NCI-H748 (cell line): Measurements from ENCODE around the gene UBE3A.

ENCODE experiments used
- DNase-seq: peaks from one replicate; lab custom pipeline; 2025; ENCODE audit not compliant: unreplicated experiment; lab: John Stamatoyannopoulos, UW

Gene UBE3A

DNA sequence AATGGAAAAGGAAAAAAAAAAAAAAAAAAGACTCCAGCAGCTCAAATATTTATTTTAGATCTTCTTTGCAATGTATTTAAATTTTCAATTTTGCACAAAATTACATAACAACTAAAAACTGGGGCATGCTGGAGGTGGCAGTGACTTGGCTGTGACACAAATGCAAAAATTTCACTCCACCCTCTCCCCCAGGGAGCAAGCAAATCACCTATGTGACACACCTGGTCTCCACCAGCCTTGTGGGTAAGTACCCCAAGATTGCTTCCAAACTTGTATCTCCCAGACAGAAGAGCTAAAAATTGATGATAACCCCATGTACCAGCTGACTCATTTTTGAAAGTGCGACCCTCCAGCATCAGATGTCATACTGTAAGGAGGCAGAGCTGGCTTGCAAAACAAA is 32.0 kb downstream of the UBE3A start:
- no peak for DNase-seq

DNA sequence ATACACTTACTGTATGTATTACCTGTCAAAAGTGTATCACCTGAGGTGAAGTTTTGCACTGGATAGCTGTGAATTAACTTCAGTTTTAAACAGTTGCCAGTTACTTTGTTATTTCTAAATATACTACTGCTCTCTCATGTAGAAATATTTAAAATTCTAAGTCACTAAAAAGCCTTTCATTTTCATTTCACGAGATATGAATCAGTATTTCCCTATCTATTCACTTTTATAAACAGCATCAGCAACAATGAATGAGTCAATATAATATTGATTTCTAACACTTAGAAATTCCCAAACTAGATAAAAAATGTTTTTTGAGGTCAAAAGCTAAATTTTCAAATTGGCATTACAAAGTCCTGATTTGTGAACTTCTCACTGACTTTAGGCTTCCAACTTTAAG is 32.6 kb downstream of the UBE3A start:
- no peak for DNase-seq

DNA sequence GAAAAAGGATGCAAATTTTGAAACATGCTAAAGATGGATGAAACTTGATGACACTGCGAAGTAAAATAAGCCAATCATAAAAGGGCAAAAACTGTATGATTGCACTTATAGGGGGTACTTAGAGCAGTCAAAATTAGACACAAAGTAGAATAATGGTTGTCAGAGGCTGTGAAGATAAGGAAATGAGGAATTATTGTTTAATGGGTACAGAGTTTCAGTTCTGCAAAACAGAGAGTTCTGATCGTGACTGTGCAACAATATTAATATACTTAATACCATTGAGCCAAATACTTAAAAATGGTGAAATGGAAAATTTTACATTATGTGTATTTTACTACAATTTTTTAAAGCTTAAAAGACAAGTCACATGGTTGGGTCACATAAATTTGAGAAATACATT is 35.1 kb downstream of the UBE3A start:
- DNase-seq, result no peak

DNA sequence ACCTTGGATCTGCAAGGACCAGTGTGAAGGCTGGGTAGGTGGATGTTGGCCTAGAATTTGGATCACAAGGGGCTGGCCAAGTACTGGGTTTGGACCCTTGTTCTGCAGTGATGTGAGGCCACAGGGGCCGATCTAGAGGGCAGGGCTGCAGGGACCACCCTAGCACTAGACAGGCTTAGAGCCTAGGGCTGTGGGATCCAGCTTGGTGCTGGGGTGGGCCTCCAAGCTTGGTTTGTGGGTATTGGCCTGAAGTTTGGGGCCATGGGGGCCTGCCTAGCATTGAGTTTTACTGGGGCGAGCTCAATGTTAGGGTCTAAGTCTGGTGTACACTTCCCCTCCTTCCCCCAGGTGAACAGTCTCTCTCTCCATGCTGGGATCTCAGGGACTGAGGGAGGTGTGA is 36.5 kb downstream of the UBE3A start:
- no peak for DNase-seq

DNA sequence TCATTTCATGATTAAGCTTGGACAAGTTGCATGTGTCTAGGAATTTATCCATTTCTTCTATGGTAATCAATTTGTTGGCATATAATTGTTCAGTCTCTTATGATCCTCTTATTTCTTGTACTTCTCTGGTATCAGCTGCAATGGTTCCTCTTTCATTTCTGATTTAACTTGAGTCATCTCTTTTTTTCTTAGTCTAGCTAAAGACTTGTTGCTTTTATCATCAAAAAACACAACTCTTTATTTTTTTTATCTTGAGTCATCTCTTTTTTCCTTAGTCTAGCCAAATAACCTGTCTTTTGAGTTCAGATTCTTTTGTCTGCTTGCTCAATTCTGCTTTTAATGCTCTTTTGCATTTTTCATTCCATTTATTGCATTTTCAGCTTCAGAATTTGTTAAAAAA is 37.3 kb downstream of the UBE3A start:
- DNase-seq, result no peak

DNA sequence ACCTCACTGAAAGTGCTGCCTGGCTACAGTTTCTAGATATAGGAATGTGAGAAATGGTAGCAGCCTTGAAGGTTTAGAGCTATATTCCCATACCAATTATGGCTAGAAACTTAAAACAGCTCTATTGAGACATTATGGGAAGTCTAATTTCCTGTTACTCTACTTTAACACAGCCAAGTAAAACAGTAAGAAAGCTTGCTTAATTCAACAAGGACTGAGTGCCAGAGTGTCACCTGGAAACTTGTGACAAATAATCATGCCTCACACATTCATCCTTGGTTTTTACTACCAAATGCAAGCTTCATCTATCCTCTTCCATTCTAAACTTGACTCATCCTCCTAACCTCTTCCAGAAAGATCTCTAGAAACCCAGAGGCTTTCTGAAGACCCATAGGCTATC is 41.7 kb downstream of the UBE3A start:
- no peak for DNase-seq

DNA sequence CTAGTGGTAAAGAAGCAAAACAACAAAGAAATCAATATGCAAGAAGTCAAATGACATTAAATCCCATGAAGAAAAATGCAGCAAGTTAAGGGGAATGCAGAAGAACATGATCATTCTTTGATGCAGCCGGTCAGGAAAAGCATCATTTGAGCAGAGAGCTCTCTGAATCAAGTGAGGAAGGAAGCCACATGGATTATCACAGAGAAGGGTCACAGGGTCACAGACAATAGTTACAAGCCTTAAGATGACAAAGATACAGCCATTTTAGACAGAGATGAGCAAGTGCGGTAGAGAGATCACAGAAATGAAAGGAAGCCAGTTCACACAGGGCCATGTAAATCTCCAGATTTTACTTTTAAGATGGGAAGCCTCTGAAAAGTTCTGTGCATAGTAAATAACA is 43.9 kb downstream of the UBE3A start:
- DNase-seq, result no peak

DNA sequence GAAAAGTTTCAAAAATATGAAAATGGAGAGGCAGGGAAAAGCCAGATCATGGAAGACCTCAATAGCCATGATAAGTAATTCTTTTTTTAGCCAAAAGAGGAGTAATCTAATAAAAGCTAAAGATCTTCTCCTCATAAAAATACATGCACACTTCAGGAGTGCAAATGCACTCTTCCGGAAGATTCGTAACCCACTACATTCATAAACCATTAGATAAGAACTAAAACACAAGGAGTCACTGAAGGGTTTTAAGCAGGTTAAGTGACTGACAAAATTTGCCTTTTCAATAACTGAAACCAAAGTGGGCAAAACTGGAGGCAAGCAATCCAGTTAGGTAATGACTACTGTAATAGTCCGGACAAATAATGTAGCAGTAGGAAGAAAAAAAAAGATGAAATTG is 46.0 kb downstream of the UBE3A start:
- DNase-seq, result no peak

DNA sequence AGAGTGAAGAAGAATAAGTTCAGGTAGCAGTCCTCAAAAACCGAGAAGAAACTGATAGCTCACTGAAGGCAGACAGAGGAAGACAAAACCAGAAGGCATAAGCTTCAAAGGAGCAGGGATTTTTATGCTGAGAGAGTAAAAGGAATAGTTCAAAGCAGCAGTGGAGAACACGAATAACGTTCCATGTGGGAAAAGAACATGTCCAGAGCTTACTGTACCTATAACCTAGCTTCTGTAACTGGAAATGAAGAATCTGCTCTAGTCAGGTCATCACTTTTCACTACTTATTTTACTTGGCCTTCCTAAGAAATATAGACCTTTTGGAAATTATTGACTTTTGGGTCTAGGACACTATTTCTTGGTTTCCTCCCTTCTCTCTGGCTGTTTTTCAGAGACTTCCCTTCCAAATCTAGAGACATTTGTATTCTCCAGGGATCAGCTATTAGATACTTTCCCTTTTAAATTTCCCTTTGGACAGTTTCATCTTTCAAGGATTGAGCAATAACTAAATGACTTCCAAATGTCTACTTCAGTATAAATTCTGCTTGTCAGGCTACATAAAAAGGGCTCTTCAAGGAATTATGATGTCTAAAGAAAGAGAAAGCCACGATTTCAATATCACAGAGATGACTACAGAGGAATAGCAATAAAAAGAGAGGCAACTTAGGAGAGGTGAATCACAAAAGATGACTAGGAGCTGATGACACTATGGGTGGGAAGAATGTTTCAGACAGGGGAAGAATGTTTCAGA is 46.7 kb downstream of the UBE3A start:
- DNase-seq, result no peak

DNA sequence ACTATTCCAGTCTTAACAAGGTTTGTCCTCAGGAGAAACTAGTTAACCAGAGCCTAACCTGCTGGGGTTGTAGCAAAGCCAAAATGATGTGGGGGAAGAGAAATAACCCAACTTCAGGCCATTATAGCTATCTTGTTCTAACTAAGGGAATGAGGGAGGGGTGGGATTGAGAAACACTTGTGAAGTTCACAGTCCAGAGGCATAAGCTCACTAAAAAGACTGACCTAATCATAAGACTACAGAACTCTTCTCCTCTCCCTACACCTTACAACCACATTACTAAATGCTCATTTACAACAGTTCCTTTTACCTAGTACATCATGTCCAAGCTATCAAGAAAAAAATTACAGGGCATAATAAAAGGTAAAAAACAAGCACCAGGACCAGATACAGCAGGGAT is 52.8 kb downstream of the UBE3A start:
- no peak for DNase-seq

DNA sequence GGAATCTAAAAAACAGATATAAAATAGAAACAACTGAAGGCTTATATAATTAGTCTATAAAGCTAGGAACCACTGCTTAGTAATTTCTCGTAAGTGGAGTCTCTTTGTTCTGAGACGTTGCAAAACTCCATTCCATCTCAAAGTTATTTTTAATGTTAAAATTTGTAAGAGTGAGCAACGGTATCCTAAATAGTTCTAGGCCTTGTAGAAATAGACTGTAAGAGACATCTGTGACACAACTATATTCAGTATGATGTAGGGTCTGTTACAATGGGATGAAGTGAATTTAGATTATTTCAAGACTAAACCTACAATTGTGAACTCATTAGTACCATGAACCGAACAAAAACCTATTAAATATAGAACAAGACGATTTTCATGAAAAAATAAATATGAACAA is 57.2 kb downstream of the UBE3A start:
- no peak for DNase-seq

DNA sequence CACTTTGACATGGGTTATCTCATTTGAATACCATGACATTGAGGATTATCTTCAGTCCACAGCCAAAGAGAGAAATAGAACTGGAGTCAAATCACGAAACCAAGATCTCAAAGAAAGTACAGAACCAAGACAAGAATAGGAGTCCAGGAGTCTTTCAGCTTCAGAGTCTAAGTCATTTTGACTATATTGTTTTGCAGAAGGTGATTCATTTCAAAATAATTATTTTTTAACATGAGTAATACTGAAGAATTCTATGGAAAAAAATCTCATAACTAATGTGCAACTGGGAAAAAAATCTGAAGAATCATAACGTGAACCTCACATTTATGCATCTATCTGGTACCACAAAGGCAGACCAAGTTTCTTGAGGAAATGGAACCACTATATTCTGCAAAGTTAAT is 60.3 kb downstream of the UBE3A start:
- no peak for DNase-seq

DNA sequence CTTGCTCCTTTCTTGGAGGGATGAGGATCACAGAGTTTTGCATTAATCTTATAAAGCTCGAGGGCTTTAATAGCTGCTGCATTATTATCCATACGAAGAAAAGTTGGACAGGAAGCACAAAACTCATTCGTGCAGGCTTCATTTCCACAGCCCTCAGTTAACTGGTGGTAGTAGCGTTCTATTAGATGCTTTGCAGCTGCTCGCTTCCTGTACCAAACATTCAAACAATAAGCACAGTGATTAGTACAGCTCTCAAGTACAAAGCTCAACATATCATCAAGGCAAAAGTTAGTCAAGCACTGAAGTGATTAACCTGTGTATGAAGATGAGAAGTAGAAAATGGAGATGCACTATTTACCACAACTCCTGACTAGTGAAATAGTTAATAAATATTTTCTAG is 63.3 kb downstream of the UBE3A start:
- no peak for DNase-seq

DNA sequence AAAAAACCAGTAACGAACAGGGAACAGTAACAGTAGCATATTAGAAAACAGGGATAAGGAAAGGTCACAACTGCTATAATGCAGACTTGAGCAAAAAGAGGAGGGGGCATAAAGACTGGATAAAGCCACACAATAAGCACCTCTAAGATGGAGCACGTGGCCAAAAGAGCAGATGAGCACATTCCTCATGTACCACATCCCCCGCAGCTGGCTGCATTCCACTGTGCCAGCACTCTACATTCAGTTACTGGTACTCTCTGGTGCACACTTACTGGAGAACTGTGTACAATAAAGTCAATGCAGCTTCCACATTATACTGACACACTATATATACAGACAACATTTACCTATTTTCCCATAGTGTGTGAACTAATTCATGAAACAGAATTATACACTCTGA is 64.7 kb downstream of the UBE3A start:
- DNase-seq, result no peak

DNA sequence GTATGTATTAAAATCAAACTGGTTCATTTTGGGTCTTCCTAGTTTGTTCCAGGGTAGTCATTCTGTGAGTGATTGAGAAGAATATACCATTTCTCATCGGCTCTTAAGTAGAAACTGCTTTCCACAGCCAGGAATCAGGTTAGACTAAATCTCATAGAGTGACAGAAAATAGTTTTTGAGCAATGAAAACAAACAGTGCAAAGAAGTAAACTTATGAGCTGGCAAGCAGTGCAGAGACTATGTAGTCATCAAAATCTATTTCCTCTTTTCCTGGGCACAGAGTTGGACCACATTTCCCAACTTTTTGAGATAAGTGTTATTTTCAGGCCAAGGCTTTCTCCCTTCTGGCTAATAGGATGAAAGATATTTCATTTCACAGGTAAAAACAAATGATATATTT is 66.5 kb downstream of the UBE3A start:
- no peak for DNase-seq

DNA sequence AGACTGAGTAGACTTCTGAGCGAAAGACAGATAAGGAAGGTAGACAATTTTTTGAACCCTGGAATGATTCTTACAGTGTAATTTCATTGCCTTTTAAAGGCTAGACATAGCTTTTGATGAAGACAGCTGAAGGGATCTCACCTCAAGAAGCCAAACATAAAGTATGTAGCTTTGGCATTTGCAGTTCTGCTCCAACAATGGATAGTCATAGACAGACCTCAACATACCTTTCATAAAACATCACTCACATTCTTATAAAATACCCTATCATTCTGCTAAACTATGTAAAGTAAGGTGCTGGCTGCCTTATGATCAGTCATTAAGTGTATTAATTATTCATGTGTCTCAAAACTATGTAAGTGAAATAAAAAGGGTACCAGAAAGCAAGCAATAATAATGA is 70.0 kb downstream of the UBE3A start:
- no peak for DNase-seq

DNA sequence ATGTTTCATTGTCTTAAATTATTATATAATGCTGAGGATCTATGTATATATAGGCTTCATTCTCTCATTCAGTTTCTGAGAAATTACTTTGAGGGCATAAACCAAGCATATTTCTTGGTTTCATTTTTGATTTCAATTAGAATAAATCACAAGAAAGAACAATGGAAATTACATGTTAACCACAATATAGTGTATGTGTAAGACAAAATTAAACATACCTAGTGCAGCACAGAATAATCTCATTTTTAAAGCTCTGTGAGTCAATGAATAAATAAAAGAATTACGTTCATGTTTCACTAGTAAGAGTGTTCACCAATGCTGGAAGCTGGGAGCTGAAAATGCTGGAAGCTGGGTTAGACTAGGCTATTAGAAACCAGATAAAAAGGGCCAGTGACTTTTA is 72.8 kb downstream of the UBE3A start:
- DNase-seq, result no peak

DNA sequence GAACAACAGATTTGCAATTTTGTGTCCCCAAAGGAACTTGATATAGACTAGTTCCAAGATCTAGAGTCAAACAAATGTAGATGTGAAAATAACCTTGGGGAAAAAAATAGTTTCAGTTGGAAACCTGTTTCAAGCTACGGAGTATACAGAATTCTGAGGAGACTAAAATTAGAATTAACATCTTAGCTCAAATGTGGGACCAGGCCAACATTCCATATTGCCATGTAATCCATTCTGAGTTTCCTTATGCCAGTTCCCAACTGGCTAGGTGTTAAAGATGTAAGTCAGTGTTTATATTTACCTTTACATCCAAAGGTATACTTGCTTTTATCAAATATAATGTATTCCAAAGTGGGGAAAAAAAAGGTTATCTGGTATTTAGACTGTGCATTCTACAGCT is 76.3 kb downstream of the UBE3A start:
- no peak for DNase-seq

DNA sequence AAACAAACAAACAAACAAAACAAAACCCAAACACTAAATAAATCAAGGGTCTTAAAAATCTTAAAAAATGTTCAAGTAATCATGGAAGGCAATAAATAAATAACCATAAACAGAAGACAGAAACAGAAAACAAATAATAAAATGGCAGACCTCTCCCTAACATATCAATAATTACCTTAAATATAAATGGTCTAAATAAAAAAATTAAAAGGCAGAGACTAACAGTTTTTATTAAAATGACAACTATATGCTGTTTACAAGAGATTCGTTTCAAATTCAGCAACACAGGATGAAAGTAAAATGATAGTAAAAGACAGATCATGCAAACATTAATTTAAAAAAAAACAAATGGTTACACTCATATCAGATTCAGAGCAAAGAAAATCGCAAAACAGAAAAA is 91.1 kb downstream of the UBE3A start:
- DNase-seq, result no peak

DNA sequence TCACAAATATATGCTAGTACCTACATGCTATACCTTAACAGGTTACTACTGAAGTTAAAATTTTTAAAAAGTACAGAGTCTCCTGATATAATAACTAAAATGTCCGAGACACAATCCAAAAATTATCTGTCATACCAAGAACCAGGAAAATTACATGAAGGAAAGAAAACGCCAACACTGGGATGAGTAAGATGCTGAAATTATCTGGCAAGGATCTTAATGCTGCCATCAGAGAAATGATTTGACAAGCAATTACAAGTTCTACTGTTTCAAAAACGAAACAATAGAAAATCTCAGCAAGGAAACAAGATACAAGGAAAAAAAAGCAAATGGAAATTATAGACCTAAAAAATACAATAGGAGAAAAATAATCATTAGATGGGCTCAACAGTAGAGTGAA is 92.5 kb downstream of the UBE3A start:
- no peak for DNase-seq

DNA sequence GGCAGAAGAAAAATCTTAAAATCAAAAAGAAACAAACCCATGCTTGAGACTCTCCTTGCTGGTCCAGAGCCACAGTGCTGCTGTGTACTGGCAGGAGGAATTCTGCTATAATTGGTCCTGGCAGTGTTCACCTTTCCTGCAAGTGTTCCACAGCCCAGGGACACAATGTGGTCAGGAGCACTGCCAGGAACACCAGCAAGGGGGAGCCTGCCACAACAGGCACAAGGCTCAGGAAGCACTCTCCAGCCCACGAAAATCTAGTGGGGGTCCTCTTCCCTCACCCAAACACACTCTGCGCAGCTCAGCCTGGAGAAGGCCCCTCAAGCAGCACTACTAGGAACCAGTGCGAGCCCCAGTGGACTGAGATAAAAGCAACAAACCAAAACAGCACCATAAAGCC is 92.9 kb downstream of the UBE3A start:
- no peak for DNase-seq

DNA sequence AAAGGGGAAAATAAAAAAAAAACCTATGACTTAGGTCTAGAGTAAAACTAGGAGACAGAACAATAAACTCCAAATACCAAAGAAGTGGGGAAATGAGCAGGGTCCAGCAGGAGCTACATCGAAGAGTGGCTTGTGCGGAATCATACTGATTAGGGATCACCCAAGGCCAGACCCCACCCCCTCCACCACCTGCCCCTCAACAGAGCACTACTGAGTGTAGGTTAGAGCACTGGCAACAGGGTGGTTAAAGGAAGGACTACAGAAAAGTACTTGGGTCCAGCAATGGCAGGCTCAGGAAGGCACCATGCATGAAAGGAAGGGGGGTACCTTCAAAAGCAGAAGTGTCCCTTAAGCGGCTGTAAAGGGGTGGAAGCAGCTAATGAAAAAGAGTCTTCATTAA is 96.2 kb downstream of the UBE3A start:
- DNase-seq, result no peak

DNA sequence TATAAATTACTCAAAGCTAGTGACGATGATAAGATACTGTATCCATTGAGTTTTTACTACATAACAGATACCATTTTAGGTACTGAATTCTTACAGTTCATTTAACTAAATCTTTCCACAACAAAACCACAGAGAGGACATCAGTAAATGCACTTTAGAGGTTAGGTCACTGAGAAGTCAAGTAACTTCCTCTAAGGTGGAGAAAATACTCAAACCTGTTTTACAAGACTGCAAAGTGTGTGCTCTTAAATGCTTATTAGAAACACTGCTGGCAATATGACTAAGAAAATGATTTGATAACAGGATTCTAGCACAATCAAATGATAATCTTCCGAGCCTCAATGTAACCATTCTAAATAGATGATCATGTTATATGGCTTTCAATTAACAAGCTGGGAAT is 99.4 kb downstream of the UBE3A start:
- no peak for DNase-seq

DNA sequence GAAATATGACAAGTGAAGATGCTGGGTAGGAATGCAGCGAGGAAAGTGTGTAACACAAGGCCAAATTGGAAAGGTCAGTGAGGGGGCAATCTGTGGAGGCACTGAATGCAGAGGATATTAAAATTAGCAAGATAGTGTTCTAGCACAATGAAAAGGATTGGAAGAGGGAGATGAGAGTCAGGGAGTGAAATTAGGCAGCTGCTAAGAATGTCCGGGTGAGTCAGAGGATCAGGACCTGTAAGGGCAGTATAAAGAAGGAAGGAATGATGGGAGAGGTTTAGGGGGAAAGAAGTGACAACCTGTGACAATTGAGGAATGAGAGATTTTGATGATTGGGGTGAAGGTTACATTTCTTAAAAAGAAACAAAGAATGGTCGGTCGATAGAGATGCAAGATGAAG is 103.5 kb downstream of the UBE3A start:
- no peak for DNase-seq
